Ishikawa (cell line): ENCODE measurements around the gene GLIPR1.

ENCODE experiments used
- EGR1 ChIP-seq: IDR thresholded peaks from 2 replicates; pipeline ENCODE4 v1.6.1; 2012
- EP300 ChIP-seq: IDR thresholded peaks from 2 replicates; pipeline ENCODE4 v1.6.1; 2012; ENCODE audit warnings: borderline replicate concordance
- RAD21 ChIP-seq: IDR thresholded peaks from 2 replicates; pipeline ENCODE4 v1.6.1; 2012; ENCODE audit warnings: low read depth
- TAF1 ChIP-seq: IDR thresholded peaks from 2 replicates; pipeline ENCODE4 v1.6.1; 2012; ENCODE audit warnings: low read depth, mild to moderate bottlenecking
- USF1 ChIP-seq: IDR thresholded peaks from 2 replicates; pipeline ENCODE4 v1.6.1; 2012
- YY1 ChIP-seq: IDR thresholded peaks from 2 replicates; pipeline ENCODE4 v1.6.1; 2012; ENCODE audit warnings: low read depth

GRCh38 chr12:75460204-75460603, 20.4 kb upstream of the GLIPR1 start:
- TF ChIP-seq EP300 (no peak), TAF1 (no peak), YY1 (no peak), RAD21 (no peak), USF1 (no peak), EGR1 (no peak)
